WTC11 (cell line): ENCODE results near the gene TBC1D22A. TPM values are rescaled to one million over a fixed set of nuclear protein-coding genes. Genes with fewer than 3 reads are reported as not detected.

Experiments
- ATAC-seq: fragments of 200-7000 bp; cut with Tn5 transposase; 2 replicates; pipeline ENCODE4 v1.10.0; 2021; ENCODE audit warnings: mild to moderate bottlenecking, moderate library complexity
- CTCF ChIA-PET: fragments of 300-600 bp; sonication (Branson Sonifier 250); formaldehyde crosslinking; loops from one replicate; lab custom pipeline; 2021; ENCODE audit warnings: antibody characterized with exemption; lab: Charles Lee
- POLR2A ChIA-PET: fragments of 350-600 bp; sonication (Branson Sonifier 250); formaldehyde crosslinking; loops from one replicate; lab custom pipeline; 2021; ENCODE audit warnings: antibody characterized with exemption; lab: Charles Lee
- DNase-seq: peaks from one replicate; pipeline ENCODE4 v3.0.0; 2021; ENCODE audit warnings: low spot score
- H3K27ac Mint-ChIP-seq: 2 replicates; pipeline ENCODE4 v1.8.0; 2021; ENCODE audit warnings: mixed read lengths
- H3K27me3 Mint-ChIP-seq: 2 replicates; pipeline ENCODE4 v1.8.0; 2021; ENCODE audit warnings: low read depth, mild to moderate bottlenecking, moderate library complexity, mixed read lengths
- H3K36me3 Mint-ChIP-seq: 2 replicates; pipeline ENCODE4 v1.8.0; 2021; ENCODE audit warnings: mixed read lengths
- H3K4me1 Mint-ChIP-seq: 2 replicates; pipeline ENCODE4 v1.8.0; 2022; ENCODE audit warnings: mixed read lengths
- H3K4me3 Mint-ChIP-seq: 2 replicates; pipeline ENCODE4 v1.8.0; 2021; ENCODE audit warnings: mild to moderate bottlenecking, moderate library complexity, mixed read lengths
- H3K9me3 Mint-ChIP-seq: 2 replicates; pipeline ENCODE4 v1.8.0; 2021; ENCODE audit warnings: mixed read lengths
- EMX1 ChIP-seq: fragments of 250-450 bp; sonication (Bioruptor Pico); IDR thresholded peaks from 2 replicates; pipeline ENCODE4 v1.8.0; 2021; ENCODE audit warnings: mild to moderate bottlenecking
- SMAD3 ChIP-seq: sonication (generic); formaldehyde crosslinking; IDR thresholded peaks from 2 replicates; pipeline ENCODE4 v1.8.0; 2022; ENCODE audit warnings: missing genetic modification reagents, mild to moderate bottlenecking, borderline replicate concordance
- SP1 ChIP-seq: sonication (generic); formaldehyde crosslinking; conservative IDR thresholded peaks from 2 replicates; pipeline ENCODE4 v1.8.1; 2022; ENCODE audit warnings: missing genetic modification reagents
- TEAD4 ChIP-seq: sonication (generic); formaldehyde crosslinking; IDR thresholded peaks from 2 replicates; pipeline ENCODE4 v1.8.0; 2022; ENCODE audit warnings: mild to moderate bottlenecking, missing genetic modification reagents
- total RNA-seq: library from RNA; stranded (reverse); gene quantifications from 3 replicates; pipeline ENCODE4 v1.2.3, GENCODE V29; 2021
- TF ChIP-seq, protein P1 (sequence below): sonication (generic); formaldehyde crosslinking; IDR thresholded peaks from 2 replicates; pipeline ENCODE4 v1.8.1; 2023; ENCODE audit warnings: mild to moderate bottlenecking, missing genetic modification reagents
- TF ChIP-seq, protein P2 (sequence below): sonication (generic); formaldehyde crosslinking; IDR thresholded peaks from 2 replicates; pipeline ENCODE4 v1.8.1; 2023; ENCODE audit warnings: mild to moderate bottlenecking, missing genetic modification reagents
- TF ChIP-seq, protein P3 (sequence below): fragments of 250-450 bp; sonication (Bioruptor Pico); IDR thresholded peaks from 2 replicates; pipeline ENCODE4 v2.1.2; 2022; ENCODE audit warnings: mild to moderate bottlenecking, moderate library complexity
- TF ChIP-seq, protein P4 (sequence below): sonication (generic); formaldehyde crosslinking; IDR thresholded peaks from 2 replicates; pipeline ENCODE4 v1.8.1; 2022; ENCODE audit warnings: low read depth, mild to moderate bottlenecking, moderate library complexity, missing genetic modification reagents, borderline replicate concordance
- TF ChIP-seq, protein P5 (sequence below): sonication (generic); formaldehyde crosslinking; IDR thresholded peaks from 2 replicates; pipeline ENCODE4 v1.8.0; 2022; ENCODE audit warnings: mild to moderate bottlenecking, missing genetic modification reagents
- TF ChIP-seq, protein P6 (sequence below): fragments of 250-450 bp; sonication (Bioruptor Pico); IDR thresholded peaks from 2 replicates; pipeline ENCODE4 v1.8.0; 2021; ENCODE audit warnings: mild to moderate bottlenecking
- TF ChIP-seq, protein P7 (sequence below): sonication (generic); formaldehyde crosslinking; conservative IDR thresholded peaks from 2 replicates; pipeline ENCODE4 v1.8.1; 2023; ENCODE audit warnings: mild to moderate bottlenecking, low read depth, missing genetic modification reagents, moderate library complexity

Gene TBC1D22A
- total RNA-seq, 1 experiment from 2014 or later = 18.1 TPM

DNA sequence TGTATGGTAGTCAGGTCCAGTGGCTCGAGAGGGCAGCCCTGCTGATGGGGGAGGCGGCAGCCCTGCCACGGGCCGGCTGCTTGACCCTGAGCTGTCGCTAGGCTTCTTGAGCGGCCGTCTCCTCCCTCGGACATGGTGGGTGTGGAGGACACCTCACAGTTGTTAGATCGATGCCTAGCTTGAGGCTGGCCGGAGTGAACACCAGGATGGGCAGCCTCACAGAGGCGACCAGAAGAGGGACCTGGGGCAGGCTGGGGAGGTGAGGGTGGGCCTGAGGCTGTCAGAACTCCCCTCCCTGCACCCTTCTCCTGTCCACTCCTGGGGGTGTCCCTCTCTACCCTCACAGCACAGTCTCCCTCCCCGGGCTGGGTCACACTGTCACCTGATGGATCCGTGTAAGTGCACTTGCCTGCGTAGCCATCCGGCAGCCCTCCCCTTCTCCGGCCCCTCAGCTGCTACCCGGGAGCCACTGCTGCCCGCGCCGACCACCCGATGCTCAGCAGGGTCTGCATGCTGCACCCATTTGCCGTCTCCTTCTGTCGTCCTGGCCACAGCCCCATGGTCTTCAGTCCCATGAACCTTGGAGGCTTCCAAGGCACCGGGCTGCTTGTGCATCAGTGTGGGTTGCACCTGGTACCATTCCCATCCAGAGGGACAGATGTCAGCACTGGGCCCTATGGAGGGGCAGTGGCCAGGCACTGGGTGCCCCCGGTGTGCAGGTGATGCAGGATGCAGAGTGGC lies 394.1 kb downstream of the TBC1D22A start:
- Mint-ChIP-seq H3K4me1 (no peaks in the 10 kb centered on the region), H3K27me3 (no peaks in the 10 kb centered on the region), H3K27ac (no peak overlapping the region; the same call in 1 of the 2 replicates), H3K9me3 (no peaks in the 10 kb centered on the region), H3K36me3 (no peaks in the 10 kb centered on the region), H3K4me3 (no peak overlapping the region)
- POLR2A ChIA-PET = interaction anchor here (0.6 kb wide), 1 partner anchor 37 kb away, joined by 3 read pairs; no protein-coding TSS in a partner anchor
- TF ChIP-seq, protein P1, sequence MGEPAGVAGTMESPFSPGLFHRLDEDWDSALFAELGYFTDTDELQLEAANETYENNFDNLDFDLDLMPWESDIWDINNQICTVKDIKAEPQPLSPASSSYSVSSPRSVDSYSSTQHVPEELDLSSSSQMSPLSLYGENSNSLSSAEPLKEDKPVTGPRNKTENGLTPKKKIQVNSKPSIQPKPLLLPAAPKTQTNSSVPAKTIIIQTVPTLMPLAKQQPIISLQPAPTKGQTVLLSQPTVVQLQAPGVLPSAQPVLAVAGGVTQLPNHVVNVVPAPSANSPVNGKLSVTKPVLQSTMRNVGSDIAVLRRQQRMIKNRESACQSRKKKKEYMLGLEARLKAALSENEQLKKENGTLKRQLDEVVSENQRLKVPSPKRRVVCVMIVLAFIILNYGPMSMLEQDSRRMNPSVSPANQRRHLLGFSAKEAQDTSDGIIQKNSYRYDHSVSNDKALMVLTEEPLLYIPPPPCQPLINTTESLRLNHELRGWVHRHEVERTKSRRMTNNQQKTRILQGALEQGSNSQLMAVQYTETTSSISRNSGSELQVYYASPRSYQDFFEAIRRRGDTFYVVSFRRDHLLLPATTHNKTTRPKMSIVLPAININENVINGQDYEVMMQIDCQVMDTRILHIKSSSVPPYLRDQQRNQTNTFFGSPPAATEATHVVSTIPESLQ = no peak
- TF ChIP-seq, protein P2, sequence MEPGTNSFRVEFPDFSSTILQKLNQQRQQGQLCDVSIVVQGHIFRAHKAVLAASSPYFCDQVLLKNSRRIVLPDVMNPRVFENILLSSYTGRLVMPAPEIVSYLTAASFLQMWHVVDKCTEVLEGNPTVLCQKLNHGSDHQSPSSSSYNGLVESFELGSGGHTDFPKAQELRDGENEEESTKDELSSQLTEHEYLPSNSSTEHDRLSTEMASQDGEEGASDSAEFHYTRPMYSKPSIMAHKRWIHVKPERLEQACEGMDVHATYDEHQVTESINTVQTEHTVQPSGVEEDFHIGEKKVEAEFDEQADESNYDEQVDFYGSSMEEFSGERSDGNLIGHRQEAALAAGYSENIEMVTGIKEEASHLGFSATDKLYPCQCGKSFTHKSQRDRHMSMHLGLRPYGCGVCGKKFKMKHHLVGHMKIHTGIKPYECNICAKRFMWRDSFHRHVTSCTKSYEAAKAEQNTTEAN (CRISPR knock-in tag) = no peak
- TF ChIP-seq, protein P3, sequence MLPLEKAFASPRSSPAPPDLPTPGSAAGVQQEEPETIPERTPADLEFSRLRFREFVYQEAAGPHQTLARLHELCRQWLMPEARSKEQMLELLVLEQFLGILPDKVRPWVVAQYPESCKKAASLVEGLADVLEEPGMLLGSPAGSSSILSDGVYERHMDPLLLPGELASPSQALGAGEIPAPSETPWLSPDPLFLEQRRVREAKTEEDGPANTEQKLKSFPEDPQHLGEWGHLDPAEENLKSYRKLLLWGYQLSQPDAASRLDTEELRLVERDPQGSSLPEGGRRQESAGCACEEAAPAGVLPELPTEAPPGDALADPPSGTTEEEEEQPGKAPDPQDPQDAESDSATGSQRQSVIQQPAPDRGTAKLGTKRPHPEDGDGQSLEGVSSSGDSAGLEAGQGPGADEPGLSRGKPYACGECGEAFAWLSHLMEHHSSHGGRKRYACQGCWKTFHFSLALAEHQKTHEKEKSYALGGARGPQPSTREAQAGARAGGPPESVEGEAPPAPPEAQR (CRISPR knock-in tag) = no peak
- TF ChIP-seq, protein P4, sequence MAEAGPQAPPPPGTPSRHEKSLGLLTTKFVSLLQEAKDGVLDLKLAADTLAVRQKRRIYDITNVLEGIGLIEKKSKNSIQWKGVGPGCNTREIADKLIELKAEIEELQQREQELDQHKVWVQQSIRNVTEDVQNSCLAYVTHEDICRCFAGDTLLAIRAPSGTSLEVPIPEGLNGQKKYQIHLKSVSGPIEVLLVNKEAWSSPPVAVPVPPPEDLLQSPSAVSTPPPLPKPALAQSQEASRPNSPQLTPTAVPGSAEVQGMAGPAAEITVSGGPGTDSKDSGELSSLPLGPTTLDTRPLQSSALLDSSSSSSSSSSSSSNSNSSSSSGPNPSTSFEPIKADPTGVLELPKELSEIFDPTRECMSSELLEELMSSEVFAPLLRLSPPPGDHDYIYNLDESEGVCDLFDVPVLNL (CRISPR knock-in tag) = no peak
- TF ChIP-seq SP1 = no peak
- no peak for TF ChIP-seq EMX1 (CRISPR knock-in tag)
- ATAC-seq (no peak), DNase-seq (no peak)
- CTCF ChIA-PET = interaction anchor here (0.8 kb wide), 1 partner anchor 97 kb away, joined by 4 read pairs; no protein-coding TSS in a partner anchor

DNA sequence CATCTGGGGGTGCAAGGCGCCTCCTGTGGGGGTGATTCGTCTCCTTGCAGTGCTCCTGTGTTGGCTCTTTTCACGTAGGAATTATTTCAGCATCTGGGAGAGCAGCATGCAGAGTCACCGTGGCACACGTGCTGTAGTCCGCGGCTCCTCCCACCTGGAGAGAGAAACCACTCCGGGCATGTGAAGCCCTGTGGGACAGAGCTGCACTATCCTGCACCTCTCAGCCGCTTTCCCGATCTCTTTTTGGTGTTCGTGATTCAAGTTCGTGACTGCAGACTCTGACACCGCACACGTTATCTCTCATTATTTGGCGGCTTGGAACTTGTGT lies 394.6 kb downstream of the TBC1D22A start:
- no peak for ATAC-seq
- Mint-ChIP-seq H3K27me3 (no peaks in the 10 kb centered on the region), H3K4me3 (no peak overlapping the region), H3K36me3 (no peaks in the 10 kb centered on the region), H3K9me3 (no peaks in the 10 kb centered on the region), H3K4me1 (no peaks in the 10 kb centered on the region), H3K27ac (peak overlapping the region; percentile 44; the same call in 1 of the 2 replicates)
- DNase-seq = no peak
- POLR2A ChIA-PET = interaction anchor here (0.6 kb wide), 1 partner anchor 38 kb away, joined by 3 read pairs; no protein-coding TSS in a partner anchor
- CTCF ChIA-PET = interaction anchor here (0.9 kb wide), 1 partner anchor 330 kb away, joined by 3 read pairs; no protein-coding TSS in a partner anchor
- TF ChIP-seq, protein P5, sequence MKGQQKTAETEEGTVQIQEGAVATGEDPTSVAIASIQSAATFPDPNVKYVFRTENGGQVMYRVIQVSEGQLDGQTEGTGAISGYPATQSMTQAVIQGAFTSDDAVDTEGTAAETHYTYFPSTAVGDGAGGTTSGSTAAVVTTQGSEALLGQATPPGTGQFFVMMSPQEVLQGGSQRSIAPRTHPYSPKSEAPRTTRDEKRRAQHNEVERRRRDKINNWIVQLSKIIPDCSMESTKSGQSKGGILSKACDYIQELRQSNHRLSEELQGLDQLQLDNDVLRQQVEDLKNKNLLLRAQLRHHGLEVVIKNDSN = no peak
- TF ChIP-seq, protein P6, sequence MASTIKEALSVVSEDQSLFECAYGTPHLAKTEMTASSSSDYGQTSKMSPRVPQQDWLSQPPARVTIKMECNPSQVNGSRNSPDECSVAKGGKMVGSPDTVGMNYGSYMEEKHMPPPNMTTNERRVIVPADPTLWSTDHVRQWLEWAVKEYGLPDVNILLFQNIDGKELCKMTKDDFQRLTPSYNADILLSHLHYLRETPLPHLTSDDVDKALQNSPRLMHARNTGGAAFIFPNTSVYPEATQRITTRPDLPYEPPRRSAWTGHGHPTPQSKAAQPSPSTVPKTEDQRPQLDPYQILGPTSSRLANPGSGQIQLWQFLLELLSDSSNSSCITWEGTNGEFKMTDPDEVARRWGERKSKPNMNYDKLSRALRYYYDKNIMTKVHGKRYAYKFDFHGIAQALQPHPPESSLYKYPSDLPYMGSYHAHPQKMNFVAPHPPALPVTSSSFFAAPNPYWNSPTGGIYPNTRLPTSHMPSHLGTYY = no peak
- no peak for TF ChIP-seq TEAD4
- TF ChIP-seq SMAD3 (CRISPR knock-in tag) = no peak
- TF ChIP-seq, protein P7, sequence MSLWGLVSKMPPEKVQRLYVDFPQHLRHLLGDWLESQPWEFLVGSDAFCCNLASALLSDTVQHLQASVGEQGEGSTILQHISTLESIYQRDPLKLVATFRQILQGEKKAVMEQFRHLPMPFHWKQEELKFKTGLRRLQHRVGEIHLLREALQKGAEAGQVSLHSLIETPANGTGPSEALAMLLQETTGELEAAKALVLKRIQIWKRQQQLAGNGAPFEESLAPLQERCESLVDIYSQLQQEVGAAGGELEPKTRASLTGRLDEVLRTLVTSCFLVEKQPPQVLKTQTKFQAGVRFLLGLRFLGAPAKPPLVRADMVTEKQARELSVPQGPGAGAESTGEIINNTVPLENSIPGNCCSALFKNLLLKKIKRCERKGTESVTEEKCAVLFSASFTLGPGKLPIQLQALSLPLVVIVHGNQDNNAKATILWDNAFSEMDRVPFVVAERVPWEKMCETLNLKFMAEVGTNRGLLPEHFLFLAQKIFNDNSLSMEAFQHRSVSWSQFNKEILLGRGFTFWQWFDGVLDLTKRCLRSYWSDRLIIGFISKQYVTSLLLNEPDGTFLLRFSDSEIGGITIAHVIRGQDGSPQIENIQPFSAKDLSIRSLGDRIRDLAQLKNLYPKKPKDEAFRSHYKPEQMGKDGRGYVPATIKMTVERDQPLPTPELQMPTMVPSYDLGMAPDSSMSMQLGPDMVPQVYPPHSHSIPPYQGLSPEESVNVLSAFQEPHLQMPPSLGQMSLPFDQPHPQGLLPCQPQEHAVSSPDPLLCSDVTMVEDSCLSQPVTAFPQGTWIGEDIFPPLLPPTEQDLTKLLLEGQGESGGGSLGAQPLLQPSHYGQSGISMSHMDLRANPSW (CRISPR knock-in tag) = no peak
